Vagina (tissue), 2 donors: ENCODE data around the gene HUNK. TPM values are rescaled to one million over a fixed set of nuclear protein-coding genes. Genes with fewer than 3 reads are reported as not detected.

Experiments used
- DNase-seq, 2 donors: peaks; one replicate each; pipeline ENCODE4 v3.0.0-alpha.2; 2017; ENCODE audit errors: extremely low spot score in 2 of 2
- H3K27ac ChIP-seq: fragments of 200-600 bp; sonication (generic); one replicate; pipeline ENCODE4 v1.5.1; 2019
- H3K27me3 ChIP-seq: fragments of 200-600 bp; sonication (generic); one replicate; pipeline ENCODE4 v1.5.1; 2019
- H3K36me3 ChIP-seq, 2 donors: fragments of 200-600 bp; sonication (generic); one replicate each; pipeline ENCODE4 v1.5.1; 2017 to 2019
- H3K4me1 ChIP-seq: fragments of 200-600 bp; sonication (generic); one replicate; pipeline ENCODE4 v1.5.1; 2019
- H3K4me3 ChIP-seq, 2 donors: fragments of 200-600 bp; sonication (generic); 1 replicate in 1 of 2; 2 replicates in 1 of 2; pipeline ENCODE4 v1.5.1; 2016 to 2019
- H3K9me3 ChIP-seq: fragments of 200-600 bp; sonication (generic); one replicate; pipeline ENCODE4 v1.5.1; 2019
- POLR2A ChIP-seq, 2 donors: fragments of 450-650 bp; IDR thresholded peaks; one replicate each; pipeline ENCODE4 v1.6.1; 2017; ENCODE audit warnings: antibody characterized with exemption in 2 of 2, mild to moderate bottlenecking in 2 of 2, moderate library complexity in 2 of 2
- POLR2AphosphoS5 ChIP-seq, 2 donors: sonication (generic); formaldehyde crosslinking; IDR thresholded peaks; one replicate each; pipeline ENCODE4 v1.9.0; 2017; ENCODE audit warnings: antibody characterized with exemption in 2 of 2, mild to moderate bottlenecking in 2 of 2, low read depth in 1 of 2; ENCODE audit not compliant: insufficient read depth in 1 of 2
- intact Hi-C: fragments of 100-400 bp; cut with DNase I; formaldehyde crosslinking; loops from one replicate; pipeline ENCODE4 v1.15.1; 2023
- total RNA-seq: library from RNA; depleted of rRNA; stranded (reverse); fragments of >200 nt; gene quantifications from one replicate; pipeline ENCODE4 v1.2.3, GENCODE V29; 2016
- TF ChIP-seq, protein P1 (sequence below), 3 experiments: fragments of 450-650 bp in 2 of 3; fragments of 200-600 bp in 1 of 3; sonication (generic) in 1 of 3; IDR thresholded peaks; one replicate each; pipeline ENCODE4 v1.5.1; 2017 to 2019; ENCODE audit warnings: antibody characterized with exemption in 3 of 3, mild to moderate bottlenecking in 2 of 3, moderate library complexity in 2 of 3

The HUNK gene
- total RNA-seq, 1 donor from 2014 or later, result 0.74 TPM

DNA sequence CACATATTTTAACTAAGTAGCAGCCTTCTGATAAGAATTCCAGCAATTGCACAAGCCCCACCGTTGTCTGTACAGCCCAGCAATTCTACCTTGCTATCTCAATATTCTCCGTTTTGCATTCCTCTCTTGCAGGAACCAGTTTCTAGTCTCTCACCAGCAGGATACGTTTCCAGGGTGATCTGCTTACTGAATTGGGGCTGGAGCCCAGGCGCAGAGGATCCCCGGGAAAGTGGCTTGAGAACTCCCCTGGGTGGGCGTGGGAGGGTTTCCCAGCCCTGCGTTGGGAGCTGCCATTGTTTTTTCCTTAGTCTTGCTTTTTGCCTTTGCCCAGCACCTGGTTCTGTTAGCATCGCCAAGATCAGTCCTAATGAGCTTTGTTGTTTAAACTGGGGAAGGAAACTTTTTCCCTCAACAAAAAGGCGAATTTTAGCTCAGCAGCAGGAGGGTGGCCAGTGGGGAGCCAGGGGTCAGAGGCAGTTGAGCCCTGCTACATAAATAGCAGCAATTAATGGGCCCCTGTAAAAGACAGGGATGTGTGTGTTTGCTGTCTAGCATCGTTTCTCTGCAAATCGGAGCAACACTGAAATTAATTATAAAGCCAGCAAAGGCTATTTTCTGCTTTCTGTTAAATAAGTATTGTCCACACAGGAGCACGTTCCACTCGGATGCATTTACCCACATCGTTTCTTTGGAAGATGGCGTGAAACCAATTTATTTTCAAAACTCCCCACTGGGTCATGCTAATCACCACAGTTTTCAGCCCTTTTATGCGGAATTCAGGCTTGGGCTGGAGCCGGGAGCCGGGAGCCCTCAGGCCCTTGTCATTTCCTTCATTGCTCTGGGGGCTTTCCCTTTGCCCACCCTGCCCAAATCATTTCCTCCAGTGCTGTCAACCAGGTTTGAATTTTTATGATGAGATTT is 36.6 kb downstream of the HUNK start:
- no peak overlapping the region for H3K27ac ChIP-seq
- intact Hi-C loops, result no loop called here

DNA sequence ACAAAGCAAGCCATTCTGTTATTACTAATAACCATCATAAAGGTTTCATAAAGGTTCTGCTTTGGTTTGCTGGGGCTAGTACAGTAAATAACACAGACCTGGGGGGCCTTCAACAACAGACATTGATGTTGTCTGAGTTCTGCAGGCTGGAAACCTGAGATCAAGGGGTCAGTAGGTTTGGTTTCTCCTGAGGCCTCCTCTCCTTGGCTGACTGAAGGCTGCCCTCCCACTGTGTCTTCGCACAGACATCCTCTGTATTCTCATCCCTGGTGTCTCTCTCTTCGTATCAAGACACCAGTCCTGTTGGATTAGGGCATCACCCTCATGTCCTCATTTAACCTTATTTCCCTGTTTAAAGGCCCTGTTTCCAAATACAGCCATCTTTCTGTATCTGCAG is 37.3 kb downstream of the HUNK start:
- no peaks in the 10 kb centered on the region for H3K36me3 ChIP-seq
- H3K9me3 ChIP-seq, result no peaks in the 10 kb centered on the region
- TF ChIP-seq, protein P1, sequence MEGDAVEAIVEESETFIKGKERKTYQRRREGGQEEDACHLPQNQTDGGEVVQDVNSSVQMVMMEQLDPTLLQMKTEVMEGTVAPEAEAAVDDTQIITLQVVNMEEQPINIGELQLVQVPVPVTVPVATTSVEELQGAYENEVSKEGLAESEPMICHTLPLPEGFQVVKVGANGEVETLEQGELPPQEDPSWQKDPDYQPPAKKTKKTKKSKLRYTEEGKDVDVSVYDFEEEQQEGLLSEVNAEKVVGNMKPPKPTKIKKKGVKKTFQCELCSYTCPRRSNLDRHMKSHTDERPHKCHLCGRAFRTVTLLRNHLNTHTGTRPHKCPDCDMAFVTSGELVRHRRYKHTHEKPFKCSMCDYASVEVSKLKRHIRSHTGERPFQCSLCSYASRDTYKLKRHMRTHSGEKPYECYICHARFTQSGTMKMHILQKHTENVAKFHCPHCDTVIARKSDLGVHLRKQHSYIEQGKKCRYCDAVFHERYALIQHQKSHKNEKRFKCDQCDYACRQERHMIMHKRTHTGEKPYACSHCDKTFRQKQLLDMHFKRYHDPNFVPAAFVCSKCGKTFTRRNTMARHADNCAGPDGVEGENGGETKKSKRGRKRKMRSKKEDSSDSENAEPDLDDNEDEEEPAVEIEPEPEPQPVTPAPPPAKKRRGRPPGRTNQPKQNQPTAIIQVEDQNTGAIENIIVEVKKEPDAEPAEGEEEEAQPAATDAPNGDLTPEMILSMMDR (IDR thresholded peaks at IDR 0.05), result no peak
- TF ChIP-seq POLR2AphosphoS5 (IDR thresholded peaks at IDR 0.05; ENCODE audit: insufficient read depth in 1 of 2, low read depth in 1 of 2), result no peak
- no peak for TF ChIP-seq POLR2A (IDR thresholded peaks at IDR 0.05)
- H3K4me3 ChIP-seq, result no peak overlapping the region
- H3K27me3 ChIP-seq, result no peaks in the 10 kb centered on the region
- no peak for DNase-seq
- peaks cover 24% of the 10 kb centered on the region for H3K4me1 ChIP-seq
- intact Hi-C loops, result no loop called here
- H3K27ac ChIP-seq, result no peak overlapping the region

More for the DNA sequence above, 36.6 kb downstream of the HUNK start:
- H3K4me1 ChIP-seq, result peaks cover 24% of the 10 kb centered on the region
- TF ChIP-seq POLR2AphosphoS5 (IDR thresholded peaks at IDR 0.05; ENCODE audit: insufficient read depth in 1 of 2, low read depth in 1 of 2) (no peak), POLR2A (IDR thresholded peaks at IDR 0.05) (no peak)
- TF ChIP-seq, protein P1 (IDR thresholded peaks at IDR 0.05), result no peak
- no peak overlapping the region for H3K4me3 ChIP-seq
- H3K36me3 ChIP-seq, result no peaks in the 10 kb centered on the region
- no peaks in the 10 kb centered on the region for H3K9me3 ChIP-seq
- H3K27me3 ChIP-seq, result no peaks in the 10 kb centered on the region
- no peak for DNase-seq

DNA sequence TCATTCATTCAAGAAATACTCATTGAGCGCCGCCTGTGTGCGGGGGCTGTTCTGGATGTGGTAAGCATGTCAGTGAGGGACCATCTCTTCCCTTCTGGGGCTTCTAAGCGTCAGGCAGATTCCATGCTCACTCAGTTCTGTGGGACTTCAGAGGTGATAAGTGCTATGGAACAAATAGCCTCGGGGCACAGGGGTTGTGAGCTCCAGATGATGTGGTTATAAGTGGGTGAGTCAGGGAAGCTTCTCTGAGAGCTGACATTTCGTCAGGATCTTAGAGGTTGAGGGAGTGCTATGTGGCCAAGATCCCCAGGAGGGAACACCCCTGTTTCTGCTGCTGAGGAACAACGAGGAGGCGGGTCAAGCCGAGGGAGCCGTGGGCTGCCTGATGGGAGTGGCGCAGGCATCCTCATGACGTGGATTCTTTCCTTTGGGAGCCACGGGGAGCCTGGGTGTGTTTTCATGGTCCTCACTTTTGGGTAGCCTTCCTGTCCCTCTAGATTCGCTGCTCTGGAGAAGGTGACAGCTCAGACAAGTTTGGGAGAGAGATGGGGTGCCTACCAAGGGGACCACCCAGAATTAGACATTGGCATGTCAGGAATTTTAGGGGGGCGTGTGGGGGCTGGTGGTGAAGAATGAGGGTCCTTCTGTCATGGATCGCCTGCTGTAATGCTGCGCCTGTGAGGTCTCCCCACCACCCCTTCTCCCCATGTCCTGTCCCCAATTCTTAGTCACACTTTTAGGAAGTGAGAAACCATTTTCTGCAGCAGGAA is 38.5 kb downstream of the HUNK start:
- H3K4me3 ChIP-seq, result no peak overlapping the region
- intact Hi-C loops, result no loop called here
- no peaks in the 10 kb centered on the region for H3K36me3 ChIP-seq
- peaks cover 24% of the 10 kb centered on the region for H3K4me1 ChIP-seq
- no peaks in the 10 kb centered on the region for H3K27me3 ChIP-seq
- no peak overlapping the region for H3K27ac ChIP-seq
- TF ChIP-seq POLR2AphosphoS5 (IDR thresholded peaks at IDR 0.05; ENCODE audit: insufficient read depth in 1 of 2, low read depth in 1 of 2), result no peak
- TF ChIP-seq, protein P1 (IDR thresholded peaks at IDR 0.05), result no peak
- TF ChIP-seq POLR2A (IDR thresholded peaks at IDR 0.05), result no peak
- DNase-seq, result no peak
- H3K9me3 ChIP-seq, result no peaks in the 10 kb centered on the region

DNA sequence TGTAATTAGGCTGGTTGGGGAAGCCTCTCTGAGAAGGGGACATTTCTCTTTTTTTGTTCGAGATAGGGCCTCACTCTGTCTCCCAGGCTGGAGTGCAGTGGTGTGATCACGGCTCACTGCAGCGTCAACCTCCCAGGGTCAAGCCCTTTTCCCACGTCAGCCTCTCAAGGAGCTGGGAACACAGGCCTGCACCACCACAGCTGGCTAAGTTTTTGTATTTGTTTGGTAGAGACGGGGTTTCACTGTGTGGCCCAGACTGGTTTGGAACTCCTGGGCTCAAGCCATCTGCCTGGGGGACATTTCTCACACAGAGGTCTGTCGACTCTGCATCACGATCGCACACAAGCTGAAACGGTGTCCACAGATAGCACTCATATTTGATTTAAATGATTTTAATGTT is 39.7 kb downstream of the HUNK start:
- H3K27ac ChIP-seq, result no peak overlapping the region
- DNase-seq, result no peak
- no peak overlapping the region for H3K4me3 ChIP-seq
- intact Hi-C loops, result no loop called here
- TF ChIP-seq POLR2A (IDR thresholded peaks at IDR 0.05) (no peak), POLR2AphosphoS5 (IDR thresholded peaks at IDR 0.05; ENCODE audit: insufficient read depth in 1 of 2, low read depth in 1 of 2) (no peak)
- TF ChIP-seq, protein P1 (IDR thresholded peaks at IDR 0.05), result no peak
- no peaks in the 10 kb centered on the region for H3K27me3 ChIP-seq
- H3K36me3 ChIP-seq, result no peaks in the 10 kb centered on the region
- H3K9me3 ChIP-seq, result no peaks in the 10 kb centered on the region
- H3K4me1 ChIP-seq, result peaks cover 24% of the 10 kb centered on the region
